GM12891 (cell line): ENCODE data around the gene ARSB.

Source experiments
- POLR2A ChIP-seq: IDR thresholded peaks from 2 replicates; pipeline ENCODE4 v1.6.1; 2011; ENCODE audit warnings: low read depth, low read length, control low read depth
- POU2F2 ChIP-seq: IDR thresholded peaks from 2 replicates; pipeline ENCODE4 v1.6.1; 2011; ENCODE audit warnings: low read depth, mild to moderate bottlenecking, control low read depth, low read length, moderate library complexity

DNA sequence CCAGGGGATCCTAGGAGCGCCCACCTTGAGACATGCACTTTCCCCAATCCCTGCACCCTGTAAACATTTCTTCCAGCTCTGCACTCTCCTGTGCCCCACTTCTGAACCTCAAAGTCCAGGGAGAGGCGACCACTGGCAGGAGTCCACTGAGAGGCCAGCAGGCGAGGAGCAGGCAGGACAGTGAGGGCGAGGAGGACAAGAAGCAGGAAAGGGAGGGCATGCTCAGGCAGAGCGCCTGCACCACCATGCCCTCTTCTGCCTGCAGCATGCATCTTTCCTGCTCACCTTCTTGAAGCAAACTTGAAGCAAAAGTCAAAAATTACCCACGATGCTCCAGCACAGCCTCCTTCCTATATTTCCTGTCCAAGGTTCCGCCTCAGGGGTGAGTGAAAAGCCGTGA lies 10.1 kb downstream of the ARSB start:
- TF ChIP-seq POLR2A, result no peak
- no peak for TF ChIP-seq POU2F2
